ENCODE results near the gene FBXO31. TPM values are rescaled to one million over a fixed set of nuclear protein-coding genes. Genes with fewer than 3 reads are reported as not detected.

The FBXO31 gene
- total and polyA plus RNA-seq, 9 of the 15 experiments (the other 6 are each of a cell fraction or from before 2014, with no cell fraction given) = 0.18 to 33.3 (median 10.9) TPM

DNA sequence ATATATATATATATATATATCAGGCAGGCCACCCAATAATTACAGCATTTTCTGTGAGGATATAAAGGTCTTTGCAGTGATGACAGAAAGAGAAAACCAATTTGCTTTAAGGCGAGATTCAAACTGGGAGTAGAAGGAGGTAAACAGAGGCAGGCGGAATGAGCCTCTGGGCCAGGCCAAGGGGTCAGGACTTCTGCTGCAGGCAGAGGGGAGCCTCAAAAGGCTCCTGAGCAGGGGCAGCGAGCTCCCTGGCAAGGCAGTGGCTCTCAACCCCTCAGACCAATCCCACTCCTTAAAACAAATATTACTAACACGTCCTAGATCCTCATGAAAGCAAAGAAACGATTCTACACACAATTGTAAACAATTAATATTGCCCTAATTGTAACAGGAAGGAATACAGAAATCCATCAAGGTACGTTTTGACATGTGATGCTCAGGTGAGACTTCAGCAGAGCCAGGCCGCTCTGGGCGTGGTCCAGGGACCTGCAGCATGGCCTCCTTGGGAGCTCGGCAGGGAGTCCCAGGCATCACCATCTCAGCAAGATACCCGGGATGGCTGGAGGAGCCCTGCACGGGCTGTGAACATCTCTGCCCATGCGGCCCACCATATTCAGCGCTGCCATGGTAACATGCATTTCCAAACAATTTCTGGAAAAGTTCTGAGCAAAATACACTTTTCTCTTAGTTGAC lies 18.4 kb downstream of the FBXO31 start:
- ChIA-PET POLR2A (no interaction called here), CTCF (ENCODE audit: low intra/inter-chr PET ratio) (no interaction called here)
- TF ChIP-seq PHB (CRISPR knock-in tag; IDR thresholded peaks at IDR 0.05) = no peak
- no peak for TF ChIP-seq PHTF2 (CRISPR knock-in tag; IDR thresholded peaks at IDR 0.05)
- no peak for TF ChIP-seq PCBP2 (IDR thresholded peaks at IDR 0.05; ENCODE audit: low read depth, low read length, poor library complexity, severe bottlenecking)
- TF ChIP-seq EGR1 (conservative IDR thresholded peaks at IDR 0.05) = no peak
- TF ChIP-seq JUNB (CRISPR knock-in tag; conservative IDR thresholded peaks at IDR 0.05) = no peak
- TF ChIP-seq KDM4B (IDR thresholded peaks at IDR 0.05; ENCODE audit: borderline replicate concordance in 2 of 2, low read depth in 1 of 2) = no peak
- no peak for TF ChIP-seq ZNF146 (CRISPR knock-in tag; IDR thresholded peaks at IDR 0.05; ENCODE audit: unreplicated experiment)
- no peak for TF ChIP-seq ZNF586 (CRISPR knock-in tag; conservative IDR thresholded peaks at IDR 0.05)
- TF ChIP-seq, protein P1, sequence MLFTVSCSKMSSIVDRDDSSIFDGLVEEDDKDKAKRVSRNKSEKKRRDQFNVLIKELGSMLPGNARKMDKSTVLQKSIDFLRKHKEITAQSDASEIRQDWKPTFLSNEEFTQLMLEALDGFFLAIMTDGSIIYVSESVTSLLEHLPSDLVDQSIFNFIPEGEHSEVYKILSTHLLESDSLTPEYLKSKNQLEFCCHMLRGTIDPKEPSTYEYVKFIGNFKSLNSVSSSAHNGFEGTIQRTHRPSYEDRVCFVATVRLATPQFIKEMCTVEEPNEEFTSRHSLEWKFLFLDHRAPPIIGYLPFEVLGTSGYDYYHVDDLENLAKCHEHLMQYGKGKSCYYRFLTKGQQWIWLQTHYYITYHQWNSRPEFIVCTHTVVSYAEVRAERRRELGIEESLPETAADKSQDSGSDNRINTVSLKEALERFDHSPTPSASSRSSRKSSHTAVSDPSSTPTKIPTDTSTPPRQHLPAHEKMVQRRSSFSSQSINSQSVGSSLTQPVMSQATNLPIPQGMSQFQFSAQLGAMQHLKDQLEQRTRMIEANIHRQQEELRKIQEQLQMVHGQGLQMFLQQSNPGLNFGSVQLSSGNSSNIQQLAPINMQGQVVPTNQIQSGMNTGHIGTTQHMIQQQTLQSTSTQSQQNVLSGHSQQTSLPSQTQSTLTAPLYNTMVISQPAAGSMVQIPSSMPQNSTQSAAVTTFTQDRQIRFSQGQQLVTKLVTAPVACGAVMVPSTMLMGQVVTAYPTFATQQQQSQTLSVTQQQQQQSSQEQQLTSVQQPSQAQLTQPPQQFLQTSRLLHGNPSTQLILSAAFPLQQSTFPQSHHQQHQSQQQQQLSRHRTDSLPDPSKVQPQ (CRISPR knock-in tag; IDR thresholded peaks at IDR 0.05; ENCODE audit: borderline replicate concordance) = no peak
- Histone ChIP-seq H3K9me3 (replicated peaks; ENCODE audit: control insufficient read depth, insufficient read depth, low read depth, low read length) (no peaks in the 10 kb centered on the region), H3K27ac (ENCODE audit: extremely low read depth, low read depth, low read length) (no peak overlapping the region), H3K4me1 (replicated peaks in 1 of 2; ENCODE audit: control insufficient read depth in 2 of 2, insufficient read depth in 2 of 2, low read length in 2 of 2) (peaks cover 17 to 20% of the 10 kb centered on the region in 2 experiments), H3K79me2 (ENCODE audit: control insufficient read depth, insufficient read depth, low read length) (peaks cover 65% of the 10 kb centered on the region), H3K27me3 (ENCODE audit: control insufficient read depth in 2 of 2, insufficient read depth in 2 of 2, low read length in 2 of 2) (no peaks in the 10 kb centered on the region), H3K4me2 (ENCODE audit: insufficient read depth, low read length) (no peak overlapping the region), H3K36me3 (ENCODE audit: control insufficient read depth, insufficient read depth, low read length) (peaks cover 50% of the 10 kb centered on the region), H3K9ac (ENCODE audit: insufficient read depth in 1 of 2, low read depth in 2 of 2, low read length in 2 of 2) (no peak overlapping the region), H3K4me3 (no peak overlapping the region), H3K9me1 (ENCODE audit: control insufficient read depth, insufficient read depth, low read length) (peaks cover 2% of the 10 kb centered on the region), H2AFZ (ENCODE audit: low read depth, low read length) (no peak overlapping the region), H4K20me1 (replicated peaks; ENCODE audit: control insufficient read depth, insufficient read depth, low read length) (peaks cover 23% of the 10 kb centered on the region)
- DNase-seq (ENCODE audit: extremely low read depth in 1 of 4, low spot score in 3 of 4) (no peak), ATAC-seq (no peak), FAIRE-seq (no peak)
- intact Hi-C loops (cut with micrococcal nuclease) = no loop called here
- BruUV-seq (replicated peaks) = no TSS peak
- 81% methylated on average over 13 of the region's 13 CpGs for whole genome bisulfite sequencing (ENCODE audit: insufficient coverage, low coverage, missing lambda C conversion rate)
- in situ Hi-C loops (cut with MboI) = no loop called here

Data from K562 (cell line).